Measurements from ENCODE around the gene CPNE8. TPM values are rescaled to one million over a fixed set of nuclear protein-coding genes. Genes with fewer than 3 reads are reported as not detected.

The CPNE8 gene
- total and polyA plus RNA-seq, 10 of the 15 experiments (the other 5 are each of a cell fraction or from before 2014, with no cell fraction given), result 11.3 to 38.4 (median 18.9) TPM

DNA sequence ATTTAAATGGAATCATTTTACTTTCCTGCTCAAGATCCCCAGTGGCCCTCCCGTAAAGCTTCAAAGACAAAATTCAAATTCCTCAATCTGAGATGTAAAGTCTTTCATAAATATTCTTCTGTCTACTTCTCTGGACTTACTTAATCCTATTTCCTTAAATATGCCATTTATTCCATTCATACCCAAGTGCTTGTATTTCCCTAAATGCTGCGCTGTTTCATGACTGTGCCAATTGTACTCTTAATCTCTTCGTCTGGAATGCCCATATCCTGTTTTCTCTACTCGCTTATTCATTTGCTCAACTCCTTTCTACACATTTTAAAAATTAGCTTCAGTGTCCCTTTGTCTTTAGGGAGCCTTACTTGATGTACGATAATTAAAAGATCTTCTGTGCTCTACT is 280.1 kb downstream of the CPNE8 start:
- DNase-seq (ENCODE audit: low read depth, low spot score), result no peak
- intact Hi-C loops (cut with micrococcal nuclease; ENCODE audit: unreplicated experiment), result no loop called here
- FAIRE-seq, result no peak
- Histone ChIP-seq H3K79me2 (ENCODE audit: control insufficient read depth, insufficient read depth, low read length) (no peaks in the 10 kb centered on the region), H4K20me1 (ENCODE audit: control insufficient read depth, insufficient read depth) (no peaks in the 10 kb centered on the region), H3K4me2 (ENCODE audit: control insufficient read depth, insufficient read depth) (no peak overlapping the region), H3K36me3 (ENCODE audit: control insufficient read depth in 2 of 2, insufficient read depth in 2 of 2, low read length in 1 of 2) (no peaks in the 10 kb centered on the region), H3K27ac (ENCODE audit: control insufficient read depth, insufficient read depth) (no peak overlapping the region), H2AFZ (ENCODE audit: control insufficient read depth, low read depth, low read length) (no peak overlapping the region), H3K9ac (ENCODE audit: control insufficient read depth, insufficient read depth, low read length) (no peak overlapping the region), H3K9me3 (replicated peaks; ENCODE audit: control insufficient read depth, insufficient read depth, low read length) (no peaks in the 10 kb centered on the region), H3K4me1 (ENCODE audit: control insufficient read depth, insufficient read depth, low read length) (no peaks in the 10 kb centered on the region), H3K27me3 (replicated peaks in 1 of 2; ENCODE audit: control insufficient read depth in 2 of 2, insufficient read depth in 2 of 2, low read length in 1 of 2) (no peaks in the 10 kb centered on the region), H3K4me3 (no peak overlapping the region)
- 58% methylated on average over 5 of the region's 5 CpGs for WGBS (ENCODE audit: insufficient coverage, insufficient replicate concordance, low lambda C conversion rate, missing lambda C conversion rate)
- in situ Hi-C loops (cut with MboI), result loop anchor here (25.0 kb wide), 1 partner anchor 488 kb away; no protein-coding TSS in a partner anchor
- no TSS peak for BruUV-seq (replicated peaks)
- ATAC-seq, result no peak
- POLR2A ChIA-PET, result no interaction called here
- SMC1A ChIA-PET (ENCODE audit: uncharacterized antibody, unreplicated experiment), result interaction anchor here (0.6 kb wide), 1 partner anchor 9 kb away, joined by 3 read pairs; no protein-coding TSS in a partner anchor
- TF ChIP-seq BHLHE40 (IDR thresholded peaks at IDR 0.05; ENCODE audit: borderline replicate concordance in 1 of 2, low read depth in 2 of 2, low read length in 1 of 2) (no peak), ZSCAN29 (IDR thresholded peaks at IDR 0.05) (no peak), NFXL1 (IDR thresholded peaks at IDR 0.05; ENCODE audit: borderline replicate concordance) (no peak)
- TF ChIP-seq, protein P1, sequence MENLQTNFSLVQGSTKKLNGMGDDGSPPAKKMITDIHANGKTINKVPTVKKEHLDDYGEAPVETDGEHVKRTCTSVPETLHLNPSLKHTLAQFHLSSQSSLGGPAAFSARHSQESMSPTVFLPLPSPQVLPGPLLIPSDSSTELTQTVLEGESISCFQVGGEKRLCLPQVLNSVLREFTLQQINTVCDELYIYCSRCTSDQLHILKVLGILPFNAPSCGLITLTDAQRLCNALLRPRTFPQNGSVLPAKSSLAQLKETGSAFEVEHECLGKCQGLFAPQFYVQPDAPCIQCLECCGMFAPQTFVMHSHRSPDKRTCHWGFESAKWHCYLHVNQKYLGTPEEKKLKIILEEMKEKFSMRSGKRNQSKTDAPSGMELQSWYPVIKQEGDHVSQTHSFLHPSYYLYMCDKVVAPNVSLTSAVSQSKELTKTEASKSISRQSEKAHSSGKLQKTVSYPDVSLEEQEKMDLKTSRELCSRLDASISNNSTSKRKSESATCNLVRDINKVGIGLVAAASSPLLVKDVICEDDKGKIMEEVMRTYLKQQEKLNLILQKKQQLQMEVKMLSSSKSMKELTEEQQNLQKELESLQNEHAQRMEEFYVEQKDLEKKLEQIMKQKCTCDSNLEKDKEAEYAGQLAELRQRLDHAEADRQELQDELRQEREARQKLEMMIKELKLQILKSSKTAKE (IDR thresholded peaks at IDR 0.05; ENCODE audit: low read depth, poor library complexity, severe bottlenecking), result no peak
- RAD21 ChIA-PET (ENCODE audit: unreplicated experiment), result no interaction called here
- CTCF ChIA-PET, result no interaction called here

DNA sequence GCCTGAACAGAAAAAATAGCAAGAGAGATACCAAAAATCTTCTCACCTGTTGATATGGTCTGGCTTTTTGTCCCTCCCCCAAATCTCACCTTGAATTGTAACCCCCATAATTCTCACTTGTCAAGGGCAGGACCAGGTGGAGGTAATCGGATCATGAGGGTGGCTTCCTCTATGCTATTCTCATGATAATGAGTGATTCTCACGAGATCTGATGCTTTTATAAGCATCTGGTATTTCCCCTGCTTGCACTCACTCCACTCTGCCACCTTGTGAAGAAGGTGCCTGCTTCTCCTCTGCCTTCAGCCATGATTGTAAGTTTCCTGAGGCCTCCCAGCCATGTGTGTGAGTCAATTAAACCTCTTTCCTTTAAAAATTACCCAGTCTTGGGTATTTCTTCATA is 291.2 kb downstream of the CPNE8 start:
- SMC1A ChIA-PET (ENCODE audit: uncharacterized antibody, unreplicated experiment), result interaction anchor here (0.9 to 1.5 kb wide), 4 partner anchors 9 to 274 kb away, joined by 3 to 5 read pairs (median 4); no protein-coding TSS in a partner anchor
- DNase-seq (ENCODE audit: low read depth, low spot score) (no peak), ATAC-seq (peak; percentile 60), FAIRE-seq (no peak)
- intact Hi-C loops (cut with micrococcal nuclease; ENCODE audit: unreplicated experiment), result no loop called here
- no peaks in the 10 kb centered on the region for H3K9me3 ChIP-seq (replicated peaks; ENCODE audit: control insufficient read depth, insufficient read depth, low read length)
- H4K20me1 ChIP-seq (ENCODE audit: control insufficient read depth, insufficient read depth), result no peaks in the 10 kb centered on the region
- TF ChIP-seq PAX8 (IDR thresholded peaks at IDR 0.05) (no peak), BRCA1 (IDR thresholded peaks at IDR 0.05; ENCODE audit: low read depth, low read length) (0 out of 2 replicates have a peak, but pooled peaks have one; percentile 34), CREB1 (IDR thresholded peaks at IDR 0.05; ENCODE audit: low read depth) (no peak), CHD2 (IDR thresholded peaks at IDR 0.05; ENCODE audit: borderline replicate concordance, low read depth, low read length) (peak; percentile 60; the same call in 1 of the 2 replicates), RUNX3 (IDR thresholded peaks at IDR 0.05; ENCODE audit: low read length) (no peak)
- TF ChIP-seq, protein P2, sequence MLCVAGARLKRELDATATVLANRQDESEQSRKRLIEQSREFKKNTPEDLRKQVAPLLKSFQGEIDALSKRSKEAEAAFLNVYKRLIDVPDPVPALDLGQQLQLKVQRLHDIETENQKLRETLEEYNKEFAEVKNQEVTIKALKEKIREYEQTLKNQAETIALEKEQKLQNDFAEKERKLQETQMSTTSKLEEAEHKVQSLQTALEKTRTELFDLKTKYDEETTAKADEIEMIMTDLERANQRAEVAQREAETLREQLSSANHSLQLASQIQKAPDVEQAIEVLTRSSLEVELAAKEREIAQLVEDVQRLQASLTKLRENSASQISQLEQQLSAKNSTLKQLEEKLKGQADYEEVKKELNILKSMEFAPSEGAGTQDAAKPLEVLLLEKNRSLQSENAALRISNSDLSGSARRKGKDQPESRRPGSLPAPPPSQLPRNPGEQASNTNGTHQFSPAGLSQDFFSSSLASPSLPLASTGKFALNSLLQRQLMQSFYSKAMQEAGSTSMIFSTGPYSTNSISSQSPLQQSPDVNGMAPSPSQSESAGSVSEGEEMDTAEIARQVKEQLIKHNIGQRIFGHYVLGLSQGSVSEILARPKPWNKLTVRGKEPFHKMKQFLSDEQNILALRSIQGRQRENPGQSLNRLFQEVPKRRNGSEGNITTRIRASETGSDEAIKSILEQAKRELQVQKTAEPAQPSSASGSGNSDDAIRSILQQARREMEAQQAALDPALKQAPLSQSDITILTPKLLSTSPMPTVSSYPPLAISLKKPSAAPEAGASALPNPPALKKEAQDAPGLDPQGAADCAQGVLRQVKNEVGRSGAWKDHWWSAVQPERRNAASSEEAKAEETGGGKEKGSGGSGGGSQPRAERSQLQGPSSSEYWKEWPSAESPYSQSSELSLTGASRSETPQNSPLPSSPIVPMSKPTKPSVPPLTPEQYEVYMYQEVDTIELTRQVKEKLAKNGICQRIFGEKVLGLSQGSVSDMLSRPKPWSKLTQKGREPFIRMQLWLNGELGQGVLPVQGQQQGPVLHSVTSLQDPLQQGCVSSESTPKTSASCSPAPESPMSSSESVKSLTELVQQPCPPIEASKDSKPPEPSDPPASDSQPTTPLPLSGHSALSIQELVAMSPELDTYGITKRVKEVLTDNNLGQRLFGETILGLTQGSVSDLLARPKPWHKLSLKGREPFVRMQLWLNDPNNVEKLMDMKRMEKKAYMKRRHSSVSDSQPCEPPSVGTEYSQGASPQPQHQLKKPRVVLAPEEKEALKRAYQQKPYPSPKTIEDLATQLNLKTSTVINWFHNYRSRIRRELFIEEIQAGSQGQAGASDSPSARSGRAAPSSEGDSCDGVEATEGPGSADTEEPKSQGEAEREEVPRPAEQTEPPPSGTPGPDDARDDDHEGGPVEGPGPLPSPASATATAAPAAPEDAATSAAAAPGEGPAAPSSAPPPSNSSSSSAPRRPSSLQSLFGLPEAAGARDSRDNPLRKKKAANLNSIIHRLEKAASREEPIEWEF (IDR thresholded peaks at IDR 0.05; ENCODE audit: insufficient replicate concordance, low read depth, low read length), result no peak
- no TSS peak for BruUV-seq (replicated peaks)
- H2AFZ ChIP-seq (ENCODE audit: control insufficient read depth, low read depth, low read length), result no peak overlapping the region
- no peak overlapping the region for H3K4me2 ChIP-seq (ENCODE audit: control insufficient read depth, insufficient read depth)
- in situ Hi-C loops (cut with MboI), result no loop called here
- RAD21 ChIA-PET (ENCODE audit: unreplicated experiment), result no interaction called here
- no peaks in the 10 kb centered on the region for H3K4me1 ChIP-seq (ENCODE audit: control insufficient read depth, insufficient read depth, low read length)
- CTCF ChIA-PET, result interaction anchor here (1.0 kb wide), 1 partner anchor 298 kb away, joined by 3 read pairs; no protein-coding TSS in a partner anchor
- no peak overlapping the region for H3K4me3 ChIP-seq
- no peaks in the 10 kb centered on the region for H3K36me3 ChIP-seq (ENCODE audit: control insufficient read depth in 2 of 2, insufficient read depth in 2 of 2, low read length in 1 of 2)
- WGBS (ENCODE audit: insufficient coverage, insufficient replicate concordance, low lambda C conversion rate, missing lambda C conversion rate), result 33% methylated on average over 2 of the region's 2 CpGs
- POLR2A ChIA-PET, result no interaction called here
- H3K79me2 ChIP-seq (ENCODE audit: control insufficient read depth, insufficient read depth, low read length), result no peaks in the 10 kb centered on the region
- no peaks in the 10 kb centered on the region for H3K27me3 ChIP-seq (replicated peaks in 1 of 2; ENCODE audit: control insufficient read depth in 2 of 2, insufficient read depth in 2 of 2, low read length in 1 of 2)
- no peak overlapping the region for H3K27ac ChIP-seq (ENCODE audit: control insufficient read depth, insufficient read depth)
- no peak overlapping the region for H3K9ac ChIP-seq (ENCODE audit: control insufficient read depth, insufficient read depth, low read length)
